ENCODE data around the gene FBLN2.

DNA sequence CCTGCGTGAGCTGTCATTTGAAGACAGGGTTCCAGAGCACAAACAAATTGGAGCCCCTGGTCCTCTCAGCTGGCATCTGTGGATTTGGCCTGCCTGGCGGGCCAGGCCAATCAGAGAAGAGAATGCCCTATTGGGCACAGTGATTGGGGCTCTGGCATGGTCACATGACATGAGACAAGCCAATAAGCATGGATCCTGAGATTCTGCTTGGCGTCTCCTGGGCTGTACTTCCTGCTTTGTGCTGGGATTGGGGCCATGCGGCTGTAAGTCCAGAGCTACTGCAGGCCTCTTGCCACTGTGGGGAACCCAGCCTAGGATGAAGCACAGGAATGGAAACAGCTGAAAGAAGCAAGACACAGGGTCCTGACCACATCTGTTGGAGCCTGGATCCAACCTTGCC, 121.4 kb downstream of the FBLN2 start:
- TF ChIP-seq, protein P1, sequence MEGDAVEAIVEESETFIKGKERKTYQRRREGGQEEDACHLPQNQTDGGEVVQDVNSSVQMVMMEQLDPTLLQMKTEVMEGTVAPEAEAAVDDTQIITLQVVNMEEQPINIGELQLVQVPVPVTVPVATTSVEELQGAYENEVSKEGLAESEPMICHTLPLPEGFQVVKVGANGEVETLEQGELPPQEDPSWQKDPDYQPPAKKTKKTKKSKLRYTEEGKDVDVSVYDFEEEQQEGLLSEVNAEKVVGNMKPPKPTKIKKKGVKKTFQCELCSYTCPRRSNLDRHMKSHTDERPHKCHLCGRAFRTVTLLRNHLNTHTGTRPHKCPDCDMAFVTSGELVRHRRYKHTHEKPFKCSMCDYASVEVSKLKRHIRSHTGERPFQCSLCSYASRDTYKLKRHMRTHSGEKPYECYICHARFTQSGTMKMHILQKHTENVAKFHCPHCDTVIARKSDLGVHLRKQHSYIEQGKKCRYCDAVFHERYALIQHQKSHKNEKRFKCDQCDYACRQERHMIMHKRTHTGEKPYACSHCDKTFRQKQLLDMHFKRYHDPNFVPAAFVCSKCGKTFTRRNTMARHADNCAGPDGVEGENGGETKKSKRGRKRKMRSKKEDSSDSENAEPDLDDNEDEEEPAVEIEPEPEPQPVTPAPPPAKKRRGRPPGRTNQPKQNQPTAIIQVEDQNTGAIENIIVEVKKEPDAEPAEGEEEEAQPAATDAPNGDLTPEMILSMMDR (conservative IDR thresholded peaks at IDR 0.05), result no peak
- no peak for TF ChIP-seq ZFX (IDR thresholded peaks at IDR 0.05)
